Gastrocnemius medialis (tissue), 4 donors: Measurements from ENCODE around the gene SLTM. TPM values are rescaled to one million over a fixed set of nuclear protein-coding genes. Genes with fewer than 3 reads are reported as not detected.
"Not testable (repeated sequence)": the region's sequence is repeated elsewhere in the genome, so short reads cannot be mapped to it uniquely, and the experiment has no call there.

ENCODE experiments used
- ATAC-seq, 2 donors: fragments of 150-250 bp; one replicate each; pipeline ENCODE4 v1.9.1; 2016
- DNase-seq, 2 donors: peaks; one replicate each; pipeline ENCODE4 v3.0.0-alpha.2; 2019
- H3K27ac ChIP-seq, 4 donors: fragments of 200-600 bp; sonication (generic); 1 replicate in 1 of 4; 2 replicates in 3 of 4; pipeline ENCODE4 v1.5.1; 2016 to 2018; ENCODE audit warnings: mild to moderate bottlenecking in 2 of 4, moderate library complexity in 1 of 4
- H3K27me3 ChIP-seq, 3 donors: fragments of 200-600 bp; sonication (generic) in 2 of 3; 1 replicate in 1 of 3; 2 replicates in 2 of 3; pipeline versions ENCODE4 v1.5.1 to v1.6.0; 2016 to 2019; ENCODE audit warnings: mild to moderate bottlenecking in 1 of 3, moderate library complexity in 1 of 3
- H3K36me3 ChIP-seq, 2 donors: fragments of 200-600 bp; sonication (generic) in 1 of 2; one replicate each; pipeline ENCODE4 v1.5.1; 2017 to 2018
- H3K4me1 ChIP-seq, 2 donors: fragments of 200-600 bp; sonication (generic) in 1 of 2; one replicate each; pipeline ENCODE4 v1.5.1; 2016 to 2017; ENCODE audit warnings: mild to moderate bottlenecking in 2 of 2
- H3K4me3 ChIP-seq, 4 donors: fragments of 200-600 bp; sonication (generic) in 3 of 4; 1 replicate in 1 of 4; 2 replicates in 3 of 4; pipeline ENCODE4 v1.5.1; 2016 to 2019; ENCODE audit warnings: mild to moderate bottlenecking in 2 of 4
- H3K9me3 ChIP-seq, 3 donors: fragments of 200-600 bp; sonication (generic) in 2 of 3; 1 replicate in 1 of 3; 2 replicates in 2 of 3; pipeline ENCODE4 v1.5.1; 2016 to 2019
- POLR2A ChIP-seq, 2 donors: fragments of 450-650 bp; IDR thresholded peaks; one replicate each; pipeline ENCODE4 v1.6.1; 2017; ENCODE audit warnings: antibody characterized with exemption in 2 of 2, mild to moderate bottlenecking in 2 of 2, moderate library complexity in 2 of 2
- in situ Hi-C, 4 donors: fragments of 200-750 bp; cut with MboI; loops; one replicate each; pipeline versions ENCODE4 v1.15.0 to v1.8.0; 2017; ENCODE audit warnings: low sequenced_read_pairs in 4 of 4
- intact Hi-C: fragments of 100-400 bp; cut with DNase I; formaldehyde crosslinking; loops from one replicate; pipeline ENCODE4 v1.15.1; 2023; ENCODE audit warnings: low total_unique reads
- total RNA-seq, 4 donors: library from RNA; depleted of rRNA; stranded (reverse); fragments of >200 nt; gene quantifications; one replicate each; pipeline versions ENCODE4 v1.1.0 to v1.2.3, GENCODE V29; 2016
- TF ChIP-seq, protein P1 (sequence below), 5 experiments: fragments of 450-650 bp in 3 of 5; fragments of 200-600 bp in 2 of 5; sonication (generic) in 2 of 5; IDR thresholded peaks in 4 of 5; conservative IDR thresholded peaks in 1 of 5; 1 replicate in 4 of 5; 2 replicates in 1 of 5; pipeline ENCODE4 v1.5.1; 2016 to 2019; ENCODE audit warnings: antibody characterized with exemption in 5 of 5, mild to moderate bottlenecking in 3 of 5, moderate library complexity in 3 of 5

SLTM gene
- total RNA-seq, 4 donors from 2014 or later, result 46.5 to 76.2 (median 60.9) TPM

DNA sequence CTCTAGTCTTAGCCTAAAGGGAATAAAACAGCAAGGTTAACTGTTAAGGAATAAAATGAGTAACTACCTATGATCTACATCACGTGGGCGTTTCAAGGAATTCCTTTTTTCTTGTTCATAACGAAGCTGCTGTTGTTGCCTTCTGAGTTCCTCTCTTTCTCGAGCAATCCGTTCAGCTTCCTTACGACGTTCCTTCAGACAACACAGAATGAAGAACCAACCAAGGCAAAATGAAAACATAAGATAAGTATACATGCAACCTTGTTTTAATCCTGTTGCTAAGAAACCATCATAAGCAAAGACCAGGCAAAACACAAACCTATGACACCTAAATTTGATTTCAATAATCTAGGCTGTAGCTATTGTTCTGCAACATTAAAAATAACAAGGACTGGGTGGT lies 44.1 kb downstream of the SLTM start:
- no peak for ATAC-seq
- Histone ChIP-seq H3K27ac (no peak overlapping the region), H3K36me3 (peaks cover 15 to 100% of the 10 kb centered on the region in 2 donors), H3K27me3 (no peaks in the 10 kb centered on the region), H3K4me3 (no peak overlapping the region), H3K4me1 (no peaks in the 10 kb centered on the region), H3K9me3 (no peaks in the 10 kb centered on the region)
- TF ChIP-seq POLR2A (IDR thresholded peaks at IDR 0.05), result no peak
- TF ChIP-seq, protein P1, sequence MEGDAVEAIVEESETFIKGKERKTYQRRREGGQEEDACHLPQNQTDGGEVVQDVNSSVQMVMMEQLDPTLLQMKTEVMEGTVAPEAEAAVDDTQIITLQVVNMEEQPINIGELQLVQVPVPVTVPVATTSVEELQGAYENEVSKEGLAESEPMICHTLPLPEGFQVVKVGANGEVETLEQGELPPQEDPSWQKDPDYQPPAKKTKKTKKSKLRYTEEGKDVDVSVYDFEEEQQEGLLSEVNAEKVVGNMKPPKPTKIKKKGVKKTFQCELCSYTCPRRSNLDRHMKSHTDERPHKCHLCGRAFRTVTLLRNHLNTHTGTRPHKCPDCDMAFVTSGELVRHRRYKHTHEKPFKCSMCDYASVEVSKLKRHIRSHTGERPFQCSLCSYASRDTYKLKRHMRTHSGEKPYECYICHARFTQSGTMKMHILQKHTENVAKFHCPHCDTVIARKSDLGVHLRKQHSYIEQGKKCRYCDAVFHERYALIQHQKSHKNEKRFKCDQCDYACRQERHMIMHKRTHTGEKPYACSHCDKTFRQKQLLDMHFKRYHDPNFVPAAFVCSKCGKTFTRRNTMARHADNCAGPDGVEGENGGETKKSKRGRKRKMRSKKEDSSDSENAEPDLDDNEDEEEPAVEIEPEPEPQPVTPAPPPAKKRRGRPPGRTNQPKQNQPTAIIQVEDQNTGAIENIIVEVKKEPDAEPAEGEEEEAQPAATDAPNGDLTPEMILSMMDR (IDR thresholded peaks at IDR 0.05 in 4 of 5, conservative IDR thresholded peaks at IDR 0.05 in 1 of 5), result no peak
- in situ Hi-C loops (no loop called here), intact Hi-C loops (no loop called here)
- DNase-seq, result no peak

DNA sequence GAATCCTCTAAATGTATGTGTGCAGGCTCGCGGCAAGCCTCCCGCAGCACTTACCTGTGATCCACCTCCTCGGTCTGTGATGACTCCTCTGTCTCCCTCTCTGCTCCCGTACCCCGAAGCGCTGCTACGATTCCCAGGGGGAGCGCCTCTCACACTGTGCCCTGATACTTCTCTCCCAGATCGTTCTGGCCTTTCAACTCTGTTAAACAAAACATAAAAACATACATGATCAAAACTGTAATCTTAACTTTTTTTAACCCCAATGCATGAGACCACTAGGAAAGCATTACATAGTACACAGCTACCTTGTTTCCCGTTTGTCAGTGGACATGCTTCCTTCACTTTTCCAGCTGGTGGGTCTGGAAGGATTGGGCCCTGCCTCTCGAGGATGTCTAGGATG lies 46.6 kb downstream of the SLTM start:
- ATAC-seq, result no peak
- Histone ChIP-seq H3K36me3 (peaks cover 15 to 99% of the 10 kb centered on the region in 2 donors), H3K27me3 (no peaks in the 10 kb centered on the region), H3K4me3 (no peak overlapping the region), H3K27ac (no peak overlapping the region), H3K4me1 (no peaks in the 10 kb centered on the region), H3K9me3 (no peaks in the 10 kb centered on the region)
- intact Hi-C loops, result no loop called here
- DNase-seq, result no peak
- in situ Hi-C loops, result no loop called here
- TF ChIP-seq, protein P1 (IDR thresholded peaks at IDR 0.05 in 4 of 5, conservative IDR thresholded peaks at IDR 0.05 in 1 of 5), result no peak
- no peak for TF ChIP-seq POLR2A (IDR thresholded peaks at IDR 0.05)

DNA sequence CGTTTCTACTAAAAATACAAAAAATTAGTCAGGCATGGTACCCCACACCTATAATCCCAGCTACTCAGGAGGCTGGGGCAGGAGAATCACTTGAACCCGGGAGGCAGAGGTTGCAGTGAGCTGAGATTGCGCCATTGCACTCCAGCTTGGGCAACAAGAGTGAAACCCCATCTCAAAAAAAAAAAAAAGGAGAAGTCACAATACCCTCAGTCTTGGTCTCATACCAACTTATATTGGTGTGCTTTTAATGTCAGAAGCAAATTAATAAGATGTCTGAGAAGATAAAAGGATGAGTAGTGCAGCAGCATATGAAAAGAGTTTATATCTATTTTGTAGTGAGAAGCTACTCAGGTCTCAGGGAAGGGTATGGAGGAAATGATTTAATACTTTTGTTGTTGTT lies 49.6 kb downstream of the SLTM start:
- H3K4me1 ChIP-seq, H3K4me3 ChIP-seq, H3K9me3 ChIP-seq, ATAC-seq, H3K27ac ChIP-seq, in situ Hi-C loops, intact Hi-C loops, DNase-seq, H3K27me3 ChIP-seq: not testable (repeated sequence)
- peaks cover 12 to 98% of the 10 kb centered on the region in 2 donors for H3K36me3 ChIP-seq

DNA sequence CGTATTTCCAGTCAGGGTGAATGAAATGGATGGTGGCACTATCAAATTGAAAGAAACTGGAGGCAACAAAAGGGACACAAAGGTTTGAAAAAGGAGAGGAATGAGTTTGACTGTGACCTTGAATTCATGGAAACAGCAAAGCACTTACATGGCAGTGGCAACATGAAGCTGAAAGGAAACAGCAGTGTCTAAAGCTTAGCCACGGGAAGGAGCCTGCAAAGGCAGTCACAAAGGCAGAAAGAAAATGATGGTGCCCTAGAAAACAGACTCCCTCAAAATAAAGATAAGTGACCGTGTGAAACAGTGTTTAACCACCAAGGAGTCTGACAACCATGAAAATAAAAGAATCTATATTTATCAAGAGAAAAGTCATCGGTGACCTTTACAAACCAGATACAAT lies 51.2 kb downstream of the SLTM start:
- H3K9me3 ChIP-seq, result no peaks in the 10 kb centered on the region
- H3K27me3 ChIP-seq, result no peaks in the 10 kb centered on the region
- no peak overlapping the region for H3K27ac ChIP-seq
- no peaks in the 10 kb centered on the region for H3K4me1 ChIP-seq
- DNase-seq, result no peak
- in situ Hi-C loops, result no loop called here
- TF ChIP-seq, protein P1 (IDR thresholded peaks at IDR 0.05 in 4 of 5, conservative IDR thresholded peaks at IDR 0.05 in 1 of 5), result no peak
- TF ChIP-seq POLR2A (IDR thresholded peaks at IDR 0.05), result no peak
- no peak for ATAC-seq
- no peak overlapping the region for H3K4me3 ChIP-seq
- peaks cover 6 to 96% of the 10 kb centered on the region in 2 donors for H3K36me3 ChIP-seq
- intact Hi-C loops, result no loop called here

DNA sequence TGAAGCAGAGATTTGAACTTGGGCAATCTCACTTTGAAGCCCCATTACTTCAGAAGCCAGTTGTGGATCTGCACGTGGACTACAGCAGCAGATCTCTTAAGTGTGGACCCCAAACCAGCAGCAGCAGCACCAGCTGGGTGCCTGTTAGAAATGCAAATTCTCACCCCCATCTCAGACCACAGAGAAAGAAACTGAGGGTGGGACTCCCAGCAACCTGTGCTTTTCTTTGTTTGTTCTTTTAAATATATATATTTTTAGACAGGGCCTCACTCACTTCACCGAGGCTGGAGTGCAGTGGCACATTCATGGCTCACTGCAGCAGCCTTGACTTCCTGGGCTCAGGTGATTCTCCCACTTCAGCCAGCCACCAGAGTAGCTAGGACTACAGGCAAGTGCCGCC lies 53.2 kb downstream of the SLTM start:
- TF ChIP-seq POLR2A (IDR thresholded peaks at IDR 0.05), result no peak
- TF ChIP-seq, protein P1 (IDR thresholded peaks at IDR 0.05 in 4 of 5, conservative IDR thresholded peaks at IDR 0.05 in 1 of 5), result no peak
- no peak for DNase-seq
- Histone ChIP-seq H3K9me3 (no peaks in the 10 kb centered on the region), H3K4me3 (no peak overlapping the region), H3K27me3 (no peaks in the 10 kb centered on the region), H3K36me3 (peaks cover 0 to 76% of the 10 kb centered on the region in 2 donors), H3K4me1 (no peaks in the 10 kb centered on the region), H3K27ac (no peak overlapping the region)
- intact Hi-C loops, result no loop called here
- in situ Hi-C loops, result no loop called here
- ATAC-seq, result no peak
